Glomerular visceral epithelial cell (primary cell): ENCODE data around the gene CIPC.

ENCODE experiments used
- DNase-seq: peaks from one replicate; pipeline ENCODE4 v3.0.0-alpha.2; 2016; ENCODE audit errors: extremely low spot score

The CIPC gene

DNA sequence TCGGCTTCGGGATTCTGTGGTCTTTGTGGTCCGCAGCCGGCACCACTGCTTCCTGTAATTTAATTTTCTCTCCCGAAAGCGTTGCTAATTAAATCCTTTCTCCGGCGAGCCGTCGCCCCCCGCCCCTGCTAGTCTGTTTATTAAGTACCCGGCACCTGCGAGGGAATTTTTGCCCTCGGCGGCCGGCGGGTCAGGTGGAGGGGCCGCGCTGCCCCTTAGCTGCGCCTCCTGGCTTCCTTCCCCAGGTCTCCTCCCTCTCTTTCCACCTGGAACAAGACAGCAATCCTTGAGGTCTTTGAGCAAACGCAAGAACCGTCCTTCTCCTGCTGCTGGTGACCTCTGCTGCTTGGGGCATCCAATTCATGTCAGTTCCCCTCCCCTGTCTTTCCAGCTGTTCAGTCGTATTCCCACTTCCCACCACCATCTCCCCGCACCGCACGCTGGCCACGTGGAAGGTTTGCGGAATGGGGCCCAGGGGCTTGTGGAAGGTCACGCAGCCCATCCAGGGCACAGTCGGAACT is 27.3 kb downstream of the CIPC start:
- DNase-seq, result no peak

DNA sequence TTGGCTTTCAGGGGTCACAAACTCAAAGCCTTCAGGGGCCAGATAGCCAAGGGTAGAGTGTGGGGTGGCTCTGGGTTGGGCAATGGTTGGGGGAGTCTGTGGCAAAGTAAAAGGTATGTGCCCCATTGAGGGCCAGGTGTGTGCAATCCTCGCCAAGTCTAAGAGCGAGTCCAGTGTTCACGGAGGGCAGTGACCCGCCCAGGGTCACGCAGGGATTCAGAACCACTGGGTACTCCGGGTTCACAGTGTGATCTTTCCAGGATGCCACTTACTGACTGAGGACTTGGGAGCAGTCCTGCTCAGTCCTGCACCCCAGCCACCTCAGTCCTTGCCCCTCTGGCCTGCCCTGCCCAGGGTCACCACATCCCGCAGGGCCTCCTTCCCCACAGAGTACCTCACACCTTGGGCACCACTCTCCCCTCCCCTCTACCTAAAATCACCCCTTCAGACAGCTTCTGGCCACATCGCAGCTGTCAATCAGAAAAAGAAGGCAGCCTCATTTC is 27.8 kb downstream of the CIPC start:
- no peak for DNase-seq

DNA sequence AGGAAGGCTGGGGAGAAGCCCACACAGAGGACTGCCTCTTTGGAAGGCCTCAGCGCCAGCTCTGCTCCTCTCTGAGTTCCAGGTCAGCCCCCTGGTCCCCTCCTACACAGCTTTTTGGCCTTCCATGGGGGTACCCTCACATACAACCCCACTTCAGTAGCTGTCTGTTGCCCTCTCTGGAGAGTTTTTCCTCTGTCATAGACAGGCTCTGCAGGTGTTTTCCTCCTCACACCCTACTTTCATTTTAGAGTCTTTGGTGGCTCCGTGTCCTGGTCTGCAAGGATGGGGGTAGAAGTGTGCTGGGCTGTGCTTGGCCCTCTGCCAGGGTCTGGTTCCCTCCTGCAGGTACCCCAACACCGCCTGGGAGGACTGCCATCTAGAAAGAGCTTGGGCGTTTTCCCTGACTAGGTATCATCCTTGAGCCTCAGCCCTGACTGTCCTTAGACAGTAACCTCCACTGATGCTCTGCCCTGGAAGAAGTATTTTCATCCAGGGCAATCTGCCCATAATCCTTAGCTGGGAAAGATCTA is 28.5 kb downstream of the CIPC start:
- no peak for DNase-seq

DNA sequence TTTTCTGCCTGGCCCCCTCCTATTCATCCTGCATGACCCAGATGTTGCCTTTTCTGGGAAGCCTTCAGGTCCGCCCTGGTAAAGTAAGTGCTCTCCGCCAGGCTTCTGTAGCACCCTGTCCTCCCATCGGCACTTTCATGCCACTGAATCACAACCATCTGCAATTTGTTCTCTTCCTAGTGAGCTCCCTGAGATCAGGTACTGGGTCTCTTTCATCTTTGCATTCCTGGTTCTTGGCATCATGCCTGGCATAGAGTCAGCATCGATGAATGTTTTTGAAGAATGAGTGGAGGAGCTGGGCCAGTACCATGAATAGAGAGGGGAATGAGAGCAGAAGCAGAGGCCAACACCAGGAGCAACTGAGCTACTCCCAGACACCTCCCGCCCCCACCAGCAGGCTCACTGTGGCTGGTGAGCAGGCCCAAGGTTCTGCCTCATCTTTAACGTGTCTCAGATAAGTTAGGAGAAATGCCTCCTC is 30.4 kb downstream of the CIPC start:
- peak; percentile 40 for DNase-seq

DNA sequence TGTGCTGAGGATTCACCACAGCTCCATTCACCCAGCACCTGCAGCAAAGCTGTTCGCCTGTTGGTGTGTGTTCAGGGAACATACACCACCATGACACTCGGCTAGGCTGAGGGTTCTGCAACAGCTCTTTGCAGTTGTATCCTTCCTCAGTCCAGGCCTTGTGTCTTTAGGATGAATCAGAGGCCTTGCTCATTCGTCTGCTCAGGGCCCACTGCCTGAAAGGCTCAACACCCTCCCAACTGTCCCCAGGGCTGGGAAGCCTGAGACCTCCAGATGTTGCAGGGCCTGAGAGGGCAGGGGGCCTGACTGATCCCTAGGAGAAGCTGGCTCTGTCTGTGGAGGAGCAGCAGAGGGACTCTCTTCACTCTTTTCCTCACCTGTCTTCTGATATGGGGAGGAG is 32.3 kb downstream of the CIPC start:
- no peak for DNase-seq

DNA sequence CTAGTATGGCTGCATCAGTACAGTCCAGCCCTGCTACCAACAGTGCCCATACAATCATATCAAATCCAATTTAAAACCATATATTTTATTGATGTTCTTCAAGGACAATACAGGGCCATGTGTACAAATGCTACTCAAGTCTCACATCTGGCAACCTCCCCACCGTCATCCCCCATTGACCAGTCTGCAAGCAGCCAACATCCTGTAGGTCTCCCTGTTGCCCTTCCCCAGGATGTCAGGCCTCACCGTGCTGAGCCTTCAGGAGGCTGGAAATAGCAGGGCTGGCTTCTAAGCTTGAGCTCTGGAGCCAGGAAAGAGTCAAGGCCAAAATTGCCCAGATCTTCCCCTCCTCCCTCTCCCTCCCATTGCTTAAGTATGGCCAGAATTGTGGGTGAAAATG is 33.1 kb downstream of the CIPC start:
- DNase-seq, result no peak

DNA sequence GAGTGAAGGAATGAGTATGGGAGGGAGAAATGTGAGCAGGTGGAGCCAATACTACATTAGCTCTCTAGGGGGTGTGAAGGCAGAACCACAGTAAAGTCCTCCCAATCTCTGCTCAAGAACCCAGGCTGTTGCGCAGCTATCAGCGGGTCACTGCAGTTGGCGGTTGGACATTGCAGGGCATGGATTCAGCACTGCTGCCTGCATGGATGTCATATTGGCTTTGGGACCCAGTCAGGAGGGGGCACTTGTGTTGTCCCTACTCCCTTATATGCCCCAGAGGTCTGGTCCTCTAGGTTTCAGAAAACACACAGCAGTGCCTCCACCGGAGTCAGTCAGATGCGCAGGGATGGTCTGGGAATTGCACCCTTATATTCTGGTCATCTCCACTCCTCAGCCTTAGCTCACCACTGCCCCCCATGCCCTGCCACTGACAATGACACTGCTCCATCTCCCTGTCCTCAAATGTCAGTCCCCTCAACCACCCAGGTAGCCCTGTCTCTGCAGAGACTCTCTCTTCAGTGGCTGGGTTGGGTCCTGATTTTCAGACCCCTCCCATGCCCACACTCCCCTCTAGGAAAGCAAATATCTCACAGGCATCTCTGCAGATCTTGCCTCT is 33.9 kb downstream of the CIPC start:
- no peak for DNase-seq

DNA sequence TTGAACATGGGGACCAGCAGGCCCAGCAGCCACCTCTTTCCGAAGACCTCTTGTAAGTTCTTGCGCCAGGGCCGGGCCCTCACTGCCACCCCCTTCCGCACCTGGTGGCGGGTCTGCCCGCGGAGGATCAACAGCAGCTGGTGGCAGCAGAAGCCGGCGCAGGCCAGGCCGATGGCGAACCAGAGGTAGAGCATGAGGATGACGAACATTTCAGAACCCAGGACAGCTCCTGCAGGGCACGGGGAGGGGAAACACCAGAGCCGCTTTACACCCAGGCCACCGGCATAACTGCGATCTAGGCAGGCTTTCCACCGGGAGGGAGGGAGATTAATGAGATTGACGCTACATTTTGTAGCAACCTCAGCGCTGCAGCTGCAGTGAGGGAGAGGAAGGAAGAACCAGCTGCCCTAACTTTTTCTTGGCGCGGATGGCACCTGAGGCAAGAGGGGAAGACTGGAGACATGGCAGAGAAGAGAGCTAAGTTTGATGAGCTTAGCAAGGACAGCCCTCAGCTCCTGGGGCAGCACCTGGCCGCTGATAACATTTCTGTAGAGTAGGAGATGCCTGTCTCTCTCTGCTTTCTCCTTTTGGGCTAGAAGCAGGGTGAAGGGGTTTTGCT is 35.8 kb downstream of the CIPC start:
- DNase-seq, result peak; percentile 56

DNA sequence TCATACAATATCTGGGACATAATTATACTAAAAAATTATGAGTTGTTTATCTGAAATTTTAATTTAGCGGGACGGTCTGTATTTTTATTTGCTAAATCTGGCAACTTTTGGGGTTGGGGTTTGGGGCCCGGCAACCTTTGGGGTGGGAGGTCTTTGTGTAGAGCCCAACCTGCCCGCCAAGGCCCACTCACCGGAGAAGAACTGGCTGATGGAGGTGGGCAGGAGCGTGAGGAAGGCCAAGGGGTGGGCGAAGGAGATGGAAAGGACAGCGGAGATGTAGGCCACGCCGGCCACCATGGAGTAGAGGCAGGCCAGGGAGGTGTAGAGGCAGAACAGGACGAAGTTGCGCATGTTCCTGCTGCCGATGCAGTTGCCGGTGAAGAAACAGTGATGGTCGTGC is 41.0 kb downstream of the CIPC start:
- no peak for DNase-seq

DNA sequence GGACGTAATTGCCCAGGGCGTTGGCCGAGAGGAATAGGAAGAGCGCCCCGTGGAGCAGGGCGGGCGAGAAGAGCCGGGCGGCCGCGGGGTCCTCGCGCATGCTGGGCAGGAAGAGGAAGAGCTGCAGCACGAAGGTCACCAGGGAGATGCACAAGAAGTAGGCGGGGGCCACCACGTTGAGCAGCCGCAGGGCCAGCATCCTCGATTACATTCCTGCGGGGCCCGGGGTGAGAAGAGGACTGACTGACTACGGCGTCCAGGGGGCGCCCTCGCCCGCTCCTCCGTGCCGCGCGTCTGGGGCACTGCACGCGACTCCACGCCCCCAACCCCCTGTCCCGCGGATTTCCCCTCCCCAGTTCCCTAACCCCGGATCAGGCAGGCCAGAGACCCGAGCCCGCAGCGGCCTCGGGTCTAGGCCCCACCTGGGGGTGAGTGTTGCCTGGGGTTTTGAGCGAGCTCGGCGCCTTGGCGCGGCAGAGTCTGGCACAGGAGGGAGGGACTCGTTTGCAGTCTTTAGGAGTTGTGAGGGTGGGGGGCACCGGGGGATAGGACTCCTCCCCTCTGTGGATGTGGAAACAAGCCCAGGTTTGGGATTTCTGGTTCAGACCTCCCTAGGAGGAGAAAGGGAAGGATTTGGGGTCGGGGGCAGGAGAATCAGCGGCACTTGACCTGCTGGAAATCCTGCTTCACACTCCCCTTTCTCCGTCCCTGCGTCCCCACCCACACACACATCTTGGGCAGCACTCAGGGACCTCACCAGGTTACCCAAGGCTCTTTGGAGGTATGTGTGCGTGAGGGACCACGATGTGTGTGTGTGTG is 41.7 kb downstream of the CIPC start:
- peak; percentile 27 for DNase-seq

DNA sequence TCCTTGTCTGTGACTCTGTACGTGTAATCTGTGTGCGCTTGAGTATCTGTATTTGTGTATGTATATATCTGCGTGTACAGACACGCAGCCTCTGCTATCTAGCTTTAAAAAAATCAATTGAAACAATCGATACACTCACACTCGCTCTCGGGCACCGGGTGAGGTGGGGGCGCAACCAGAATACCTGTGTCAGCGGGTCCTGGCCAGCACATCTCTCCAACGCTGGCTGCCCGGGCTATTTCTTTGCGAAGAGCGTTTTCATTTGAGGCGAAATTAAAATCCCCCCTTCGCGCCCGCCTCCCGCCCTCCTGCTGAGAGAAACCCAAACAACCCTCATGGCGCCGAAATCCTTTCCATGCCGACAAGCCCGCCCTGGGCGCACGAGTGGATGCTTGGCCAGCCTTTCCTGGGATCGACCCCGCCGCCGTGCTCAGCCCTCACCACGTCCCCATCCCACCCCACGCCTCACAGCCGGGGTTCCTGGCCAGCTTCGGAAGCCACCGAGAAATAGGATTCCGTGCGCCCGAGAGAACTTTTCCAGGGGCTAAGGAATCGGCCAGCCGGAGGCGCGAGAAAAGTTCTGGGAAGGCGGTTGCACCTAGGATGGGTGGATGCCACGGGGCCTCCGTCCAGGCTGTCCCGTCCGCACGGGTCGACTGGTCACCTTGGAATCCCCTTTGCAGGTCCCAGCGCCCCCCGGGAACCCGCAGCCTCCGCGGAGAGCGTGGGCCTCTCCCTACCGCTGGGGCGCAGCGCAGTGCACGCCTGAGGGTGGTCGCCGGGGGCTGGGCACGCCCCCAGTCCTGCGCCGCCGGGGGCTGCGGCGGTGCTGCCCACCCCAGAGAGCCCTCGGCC is 42.5 kb downstream of the CIPC start:
- no peak for DNase-seq

DNA sequence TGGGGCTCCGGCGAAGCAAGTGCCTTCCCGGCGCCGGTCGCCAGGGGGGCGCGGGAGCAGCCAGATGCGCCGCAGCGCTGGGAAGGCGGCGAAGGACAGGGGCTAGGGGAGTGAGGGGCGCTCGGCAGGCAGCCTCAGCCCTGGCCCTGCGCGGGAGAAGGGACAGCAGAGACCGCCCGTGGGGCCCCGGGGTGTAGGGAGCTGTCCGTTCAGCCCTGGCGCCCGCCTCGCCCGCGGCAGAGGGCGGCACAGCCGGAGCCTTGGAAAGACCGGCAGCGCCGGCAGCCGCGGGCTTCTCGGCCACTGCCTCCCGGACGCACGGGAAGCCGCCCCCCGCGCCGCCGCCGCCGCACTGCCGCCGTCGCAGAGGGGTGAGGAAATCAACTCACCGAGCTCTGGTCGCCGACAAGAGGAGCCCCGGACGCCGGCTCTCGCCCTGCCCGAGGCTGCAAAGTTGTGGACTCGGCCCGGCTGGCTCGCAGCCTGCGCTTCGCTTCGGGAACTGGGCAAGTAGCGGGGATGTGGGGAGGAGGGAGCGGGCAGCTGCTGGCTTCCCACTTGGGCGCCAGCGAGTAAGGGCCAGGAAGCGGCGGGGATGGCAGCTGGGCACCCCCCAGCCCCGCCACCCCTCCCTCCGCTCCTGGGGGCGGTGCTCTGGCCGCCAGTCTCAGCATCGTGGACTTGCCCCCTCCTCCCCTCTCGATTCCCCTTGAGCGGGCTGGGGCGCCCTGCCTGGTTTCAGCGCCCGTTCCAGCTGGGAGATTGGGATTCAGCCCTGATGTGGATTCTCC is 43.4 kb downstream of the CIPC start, which contains the start of gene ZDHHC22:
TSS of gene ZDHHC22 (minus strand) at position 578 of the 791 bp plus-strand sequence. CDS start 2,053 bp downstream, outside the sequence.
- DNase-seq, result peak; percentile 23

DNA sequence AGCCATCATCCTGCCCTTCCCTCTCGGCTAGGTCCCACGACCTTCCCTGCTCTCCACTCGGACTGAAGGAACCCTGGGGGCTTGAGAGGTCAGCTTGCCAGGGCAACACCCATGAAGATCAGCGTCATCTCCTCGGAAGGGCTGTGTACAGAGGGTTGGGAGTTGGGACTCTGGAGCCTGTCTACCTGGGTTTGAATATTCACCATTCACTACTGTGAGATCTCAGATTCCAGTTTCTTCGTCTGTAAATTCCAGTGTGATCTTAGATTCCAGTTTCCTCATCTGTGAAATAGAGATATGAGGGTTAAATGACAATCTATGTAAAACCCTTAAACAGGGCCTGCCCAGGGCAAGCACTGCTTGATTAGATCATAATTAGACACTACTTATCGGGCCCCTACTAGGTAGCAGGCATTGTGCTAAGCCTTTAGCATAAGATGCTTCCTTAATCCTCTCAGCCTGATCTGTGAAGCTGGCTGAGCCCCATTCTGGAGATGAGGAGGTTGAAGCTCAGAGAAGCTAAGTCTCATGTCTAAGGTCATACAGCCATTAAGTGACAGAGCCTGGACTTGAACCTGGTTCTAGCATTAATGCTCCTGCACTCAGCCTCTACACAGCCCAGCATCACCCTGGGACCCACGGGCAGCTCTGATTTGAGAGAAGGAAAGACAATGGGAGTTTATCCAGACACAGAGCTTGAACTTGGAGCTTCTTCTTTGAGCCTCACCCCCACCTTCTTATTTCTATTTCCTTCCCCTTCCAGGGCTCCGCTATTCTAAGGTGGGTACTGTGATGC is 44.1 kb downstream of the CIPC start:
- no peak for DNase-seq

DNA sequence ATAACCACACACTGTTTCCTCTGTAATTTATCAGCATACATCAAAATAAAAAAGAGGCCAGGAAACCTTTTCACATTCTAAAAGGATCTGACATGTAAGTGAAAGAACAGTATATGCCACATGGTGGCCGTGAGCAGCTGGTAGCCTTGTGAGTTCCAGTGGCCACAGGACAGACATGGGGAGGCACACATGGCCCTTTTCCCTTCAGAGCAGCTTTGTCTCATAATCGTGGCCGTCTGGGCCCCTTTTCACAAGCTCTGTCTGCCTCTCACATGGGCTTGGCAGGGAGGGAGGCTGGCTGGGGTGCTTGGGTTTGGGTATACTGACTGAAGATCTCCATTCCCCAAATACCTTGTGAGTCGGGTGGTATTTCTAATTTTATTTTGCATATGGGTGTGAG is 45.0 kb downstream of the CIPC start:
- no peak for DNase-seq

DNA sequence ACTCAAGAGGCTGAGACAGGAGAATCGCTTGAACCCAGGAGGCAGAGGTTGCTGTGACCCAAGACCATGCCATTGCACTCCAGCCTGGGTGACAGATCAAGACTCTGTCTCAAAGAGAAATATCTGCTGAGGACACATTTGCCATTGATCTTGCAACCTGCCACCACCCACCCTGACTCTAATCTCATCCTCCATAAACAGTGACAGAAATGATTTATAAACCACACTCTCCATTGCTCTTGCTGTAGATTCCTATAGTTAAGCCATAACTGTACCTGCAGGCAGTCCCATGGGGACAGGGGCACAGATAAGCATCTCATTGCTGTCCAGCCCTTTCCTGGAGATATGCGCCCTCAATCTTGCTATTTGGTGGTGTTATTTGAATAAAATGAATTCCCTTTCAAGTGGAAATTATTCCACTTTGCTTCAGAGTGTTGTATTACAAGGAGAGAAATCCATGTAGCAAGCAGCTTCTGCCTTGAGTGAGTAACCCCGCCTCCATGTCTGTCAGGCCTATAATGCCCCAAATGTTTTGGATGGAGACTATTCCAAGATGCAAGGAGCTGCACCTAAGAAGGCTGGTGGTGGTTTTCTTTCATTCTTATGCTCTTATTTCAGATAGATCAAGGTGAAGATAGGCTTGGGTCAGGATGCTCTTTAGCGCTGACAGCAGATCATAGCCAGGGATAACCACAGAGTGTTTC is 46.5 kb downstream of the CIPC start:
- no peak for DNase-seq

DNA sequence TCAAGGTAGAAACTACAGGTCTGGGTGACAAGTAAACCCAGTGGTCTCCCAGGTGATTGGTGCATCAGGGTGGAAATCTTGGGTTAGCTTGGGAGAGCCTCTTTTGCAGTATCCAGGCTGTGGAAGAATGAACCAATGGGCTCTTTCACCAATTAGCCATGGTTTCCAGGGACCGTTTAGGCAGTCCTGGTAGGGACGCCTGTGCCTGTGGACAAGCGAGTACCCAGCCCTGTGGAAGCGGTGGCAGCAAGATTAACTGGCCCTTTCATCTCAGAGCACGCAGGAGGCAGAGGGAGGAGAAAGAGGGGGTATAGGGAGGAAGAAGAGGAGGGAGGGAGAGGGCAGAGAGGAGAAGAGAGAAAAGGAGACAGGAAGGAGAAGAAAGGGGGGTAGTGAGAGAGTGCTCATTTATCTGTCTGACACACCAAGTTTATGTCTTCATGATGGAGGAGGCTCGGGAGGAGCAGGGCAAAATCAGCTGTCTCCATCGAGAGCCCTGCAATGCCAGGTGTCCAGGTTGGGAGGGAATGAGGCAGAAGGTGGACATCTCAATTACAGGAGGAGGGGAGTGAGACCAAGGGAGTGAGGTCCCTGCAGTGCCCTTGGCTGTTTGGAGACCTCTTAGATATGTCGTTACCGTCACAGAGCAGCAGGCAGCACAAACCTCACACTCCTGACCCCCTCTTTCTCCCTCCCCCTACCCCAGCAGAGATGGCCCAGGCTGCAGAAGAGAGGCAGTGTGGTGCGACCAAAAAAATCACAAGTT is 48.1 kb downstream of the CIPC start:
- no peak for DNase-seq

DNA sequence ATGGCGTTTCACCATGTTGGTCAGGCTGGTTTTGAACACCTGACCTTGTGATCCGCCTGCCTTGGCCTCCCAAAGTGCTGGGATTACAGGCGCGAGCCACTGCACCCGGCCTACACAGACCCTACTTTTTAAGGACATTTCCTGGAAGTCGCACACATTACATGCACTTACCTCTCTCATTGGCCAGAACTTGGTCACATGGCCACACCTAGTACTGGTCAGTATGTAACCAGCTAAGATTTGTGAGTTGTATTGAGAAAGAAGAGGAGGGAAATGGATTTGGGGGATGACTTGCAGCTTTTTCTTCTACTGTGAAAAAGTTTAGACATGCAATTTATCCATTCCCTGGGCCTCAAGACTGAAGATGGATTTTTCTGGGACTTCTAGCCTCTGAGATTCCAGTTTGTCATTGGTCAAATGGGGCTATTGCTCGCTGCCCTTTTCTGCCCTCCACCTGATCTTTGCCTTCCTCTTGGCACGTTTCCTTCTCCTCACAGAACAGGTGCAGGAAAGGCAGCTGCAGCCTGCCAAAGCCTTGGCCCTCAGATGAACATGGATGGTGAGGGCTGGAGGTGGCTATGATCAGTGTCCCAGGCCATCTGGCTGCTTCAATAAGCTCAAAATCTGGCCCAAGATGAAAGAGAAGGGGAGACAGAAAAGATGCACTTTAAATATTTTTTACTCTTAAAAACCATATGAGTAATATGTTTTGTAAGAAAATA is 50.6 kb downstream of the CIPC start:
- no peak for DNase-seq
